ENCODE results near the gene WDR72. TPM values are rescaled to one million over a fixed set of nuclear protein-coding genes. Genes with fewer than 3 reads are reported as not detected.

WDR72 gene
- total and polyA plus RNA-seq, 2 of the 13 experiments (the other 11 are each of a cell fraction or from before 2014, with no cell fraction given): 0.21 to 0.60 TPM

DNA sequence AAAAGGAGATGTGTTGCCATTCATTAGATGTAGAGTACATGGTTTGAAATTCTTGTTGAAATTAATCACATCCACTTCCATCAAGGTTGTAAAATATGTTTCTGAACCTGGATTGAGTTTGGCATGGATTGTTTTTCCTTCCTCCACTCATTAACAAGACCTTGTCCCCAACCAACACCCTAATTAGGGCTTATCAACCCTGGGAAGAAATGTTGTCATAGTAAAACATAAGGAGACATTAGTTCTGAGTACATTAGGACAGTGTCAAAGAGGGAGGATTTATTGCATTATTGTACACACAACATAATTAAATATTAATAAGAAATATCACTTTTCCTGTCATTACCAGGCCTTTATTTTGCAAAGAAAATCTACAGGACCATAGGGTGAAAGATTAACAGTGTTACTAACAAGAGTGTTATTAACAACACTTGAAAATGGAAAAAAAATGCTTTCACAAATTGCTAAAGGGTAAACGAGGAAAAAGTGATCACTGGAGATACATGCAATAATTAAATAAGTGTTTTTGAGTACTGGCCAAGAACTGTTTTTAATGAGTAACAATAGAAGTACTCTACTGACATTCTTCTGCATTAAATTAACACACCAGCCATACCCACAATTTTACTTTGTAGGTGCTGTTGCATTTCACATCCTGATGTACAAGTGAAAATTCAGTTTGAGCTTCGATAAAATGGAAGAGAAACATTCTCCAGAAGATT lies 30.4 kb upstream of the WDR72 start (continued):
- TF ChIP-seq, protein P1, sequence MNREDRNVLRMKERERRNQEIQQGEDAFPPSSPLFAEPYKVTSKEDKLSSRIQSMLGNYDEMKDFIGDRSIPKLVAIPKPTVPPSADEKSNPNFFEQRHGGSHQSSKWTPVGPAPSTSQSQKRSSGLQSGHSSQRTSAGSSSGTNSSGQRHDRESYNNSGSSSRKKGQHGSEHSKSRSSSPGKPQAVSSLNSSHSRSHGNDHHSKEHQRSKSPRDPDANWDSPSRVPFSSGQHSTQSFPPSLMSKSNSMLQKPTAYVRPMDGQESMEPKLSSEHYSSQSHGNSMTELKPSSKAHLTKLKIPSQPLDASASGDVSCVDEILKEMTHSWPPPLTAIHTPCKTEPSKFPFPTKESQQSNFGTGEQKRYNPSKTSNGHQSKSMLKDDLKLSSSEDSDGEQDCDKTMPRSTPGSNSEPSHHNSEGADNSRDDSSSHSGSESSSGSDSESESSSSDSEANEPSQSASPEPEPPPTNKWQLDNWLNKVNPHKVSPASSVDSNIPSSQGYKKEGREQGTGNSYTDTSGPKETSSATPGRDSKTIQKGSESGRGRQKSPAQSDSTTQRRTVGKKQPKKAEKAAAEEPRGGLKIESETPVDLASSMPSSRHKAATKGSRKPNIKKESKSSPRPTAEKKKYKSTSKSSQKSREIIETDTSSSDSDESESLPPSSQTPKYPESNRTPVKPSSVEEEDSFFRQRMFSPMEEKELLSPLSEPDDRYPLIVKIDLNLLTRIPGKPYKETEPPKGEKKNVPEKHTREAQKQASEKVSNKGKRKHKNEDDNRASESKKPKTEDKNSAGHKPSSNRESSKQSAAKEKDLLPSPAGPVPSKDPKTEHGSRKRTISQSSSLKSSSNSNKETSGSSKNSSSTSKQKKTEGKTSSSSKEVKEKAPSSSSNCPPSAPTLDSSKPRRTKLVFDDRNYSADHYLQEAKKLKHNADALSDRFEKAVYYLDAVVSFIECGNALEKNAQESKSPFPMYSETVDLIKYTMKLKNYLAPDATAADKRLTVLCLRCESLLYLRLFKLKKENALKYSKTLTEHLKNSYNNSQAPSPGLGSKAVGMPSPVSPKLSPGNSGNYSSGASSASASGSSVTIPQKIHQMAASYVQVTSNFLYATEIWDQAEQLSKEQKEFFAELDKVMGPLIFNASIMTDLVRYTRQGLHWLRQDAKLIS (CRISPR knock-in tag; IDR thresholded peaks at IDR 0.05): no peak
- no peak for TF ChIP-seq ZNF34 (CRISPR knock-in tag; IDR thresholded peaks at IDR 0.05; ENCODE audit: borderline replicate concordance)
- TF ChIP-seq ZNF891 (CRISPR knock-in tag; IDR thresholded peaks at IDR 0.05): no peak

DNA sequence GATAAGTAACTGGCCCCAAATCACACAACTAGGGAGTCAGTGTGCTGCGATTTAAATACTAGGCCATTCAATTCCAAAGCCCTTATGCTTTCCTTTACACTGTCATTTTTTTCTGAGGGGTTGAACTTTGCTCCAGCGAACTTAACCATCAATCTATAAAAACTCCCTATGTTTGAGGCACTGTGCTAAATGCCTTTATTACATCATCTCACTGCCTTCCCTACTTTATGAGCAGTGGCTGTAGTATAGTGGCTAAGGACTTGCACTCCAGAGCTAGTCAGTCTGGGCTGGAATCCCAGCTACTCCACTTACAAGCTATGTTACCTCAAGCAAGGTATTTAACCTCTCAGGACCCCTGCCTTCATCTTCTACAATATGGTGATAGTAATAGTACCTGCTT lies 26.9 kb upstream of the WDR72 start:
- no peaks in the 10 kb centered on the region for H3K9me3 ChIP-seq (ENCODE audit: low read length)
- ATAC-seq: no peak
- H3K4me1 ChIP-seq (ENCODE audit: insufficient read depth, low read length): no peaks in the 10 kb centered on the region
- H4K20me1 ChIP-seq (ENCODE audit: insufficient read depth, low read length): no peaks in the 10 kb centered on the region
- in situ Hi-C loops (cut with HindIII; ENCODE audit: extremely low pct_ligation_motif_present, low pct_unique_long_range_greater_than_20kb): no loop called here
- no peaks in the 10 kb centered on the region for H3K36me3 ChIP-seq (replicated peaks in 1 of 2; ENCODE audit: control insufficient read depth in 1 of 2, insufficient read depth in 2 of 2, low read length in 2 of 2)
- no peak overlapping the region for H3K4me3 ChIP-seq (replicated peaks in 1 of 3; ENCODE audit: insufficient read depth in 1 of 3, low read depth in 2 of 3, low read length in 3 of 3)
- no peak for DNase-seq (ENCODE audit: low spot score)
- POLR2A ChIA-PET: no interaction called here
- 44% methylated on average over 2 of the region's 2 CpGs for WGBS (ENCODE audit: low lambda C conversion rate)
- H3K9ac ChIP-seq (ENCODE audit: insufficient read depth, low read depth, low read length): no peak overlapping the region
- no peak for FAIRE-seq
- no peaks in the 10 kb centered on the region for H3K79me2 ChIP-seq (ENCODE audit: insufficient read depth, low read length)
- intact Hi-C loops (cut with micrococcal nuclease; ENCODE audit: unreplicated experiment): no loop called here
- CTCF ChIA-PET (ENCODE audit: low intra/inter-chr PET ratio, low total read pairs): no interaction called here
- H3K27me3 ChIP-seq (ENCODE audit: control insufficient read depth in 1 of 2, insufficient read depth in 2 of 2, low read length in 2 of 2): 0 out of 5 replicates have a peak, but pooled peaks cover 0 to 4% of the 10 kb centered on the region in 2 experiments
- no peak overlapping the region for H3K27ac ChIP-seq (ENCODE audit: extremely low read length, insufficient read depth, low read length)
- H2AFZ ChIP-seq (ENCODE audit: low read length): no peak overlapping the region
- H3K4me2 ChIP-seq (ENCODE audit: low read depth, low read length): no peak overlapping the region
- no TSS peak for BruUV-seq (replicated peaks)
- TF ChIP-seq, protein P2, sequence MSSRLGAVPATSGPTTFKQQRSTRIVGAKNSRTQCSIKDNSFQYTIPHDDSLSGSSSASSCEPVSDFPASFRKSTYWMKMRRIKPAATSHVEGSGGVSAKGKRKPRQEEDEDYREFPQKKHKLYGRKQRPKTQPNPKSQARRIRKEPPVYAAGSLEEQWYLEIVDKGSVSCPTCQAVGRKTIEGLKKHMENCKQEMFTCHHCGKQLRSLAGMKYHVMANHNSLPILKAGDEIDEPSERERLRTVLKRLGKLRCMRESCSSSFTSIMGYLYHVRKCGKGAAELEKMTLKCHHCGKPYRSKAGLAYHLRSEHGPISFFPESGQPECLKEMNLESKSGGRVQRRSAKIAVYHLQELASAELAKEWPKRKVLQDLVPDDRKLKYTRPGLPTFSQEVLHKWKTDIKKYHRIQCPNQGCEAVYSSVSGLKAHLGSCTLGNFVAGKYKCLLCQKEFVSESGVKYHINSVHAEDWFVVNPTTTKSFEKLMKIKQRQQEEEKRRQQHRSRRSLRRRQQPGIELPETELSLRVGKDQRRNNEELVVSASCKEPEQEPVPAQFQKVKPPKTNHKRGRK (CRISPR knock-in tag; IDR thresholded peaks at IDR 0.05): no peak
- TF ChIP-seq ZNF780A (CRISPR knock-in tag; IDR thresholded peaks at IDR 0.05) (no peak), JDP2 (CRISPR knock-in tag; IDR thresholded peaks at IDR 0.05; ENCODE audit: borderline replicate concordance) (no peak), ZNF792 (CRISPR knock-in tag; IDR thresholded peaks at IDR 0.05) (no peak)
- TF ChIP-seq, protein P3, sequence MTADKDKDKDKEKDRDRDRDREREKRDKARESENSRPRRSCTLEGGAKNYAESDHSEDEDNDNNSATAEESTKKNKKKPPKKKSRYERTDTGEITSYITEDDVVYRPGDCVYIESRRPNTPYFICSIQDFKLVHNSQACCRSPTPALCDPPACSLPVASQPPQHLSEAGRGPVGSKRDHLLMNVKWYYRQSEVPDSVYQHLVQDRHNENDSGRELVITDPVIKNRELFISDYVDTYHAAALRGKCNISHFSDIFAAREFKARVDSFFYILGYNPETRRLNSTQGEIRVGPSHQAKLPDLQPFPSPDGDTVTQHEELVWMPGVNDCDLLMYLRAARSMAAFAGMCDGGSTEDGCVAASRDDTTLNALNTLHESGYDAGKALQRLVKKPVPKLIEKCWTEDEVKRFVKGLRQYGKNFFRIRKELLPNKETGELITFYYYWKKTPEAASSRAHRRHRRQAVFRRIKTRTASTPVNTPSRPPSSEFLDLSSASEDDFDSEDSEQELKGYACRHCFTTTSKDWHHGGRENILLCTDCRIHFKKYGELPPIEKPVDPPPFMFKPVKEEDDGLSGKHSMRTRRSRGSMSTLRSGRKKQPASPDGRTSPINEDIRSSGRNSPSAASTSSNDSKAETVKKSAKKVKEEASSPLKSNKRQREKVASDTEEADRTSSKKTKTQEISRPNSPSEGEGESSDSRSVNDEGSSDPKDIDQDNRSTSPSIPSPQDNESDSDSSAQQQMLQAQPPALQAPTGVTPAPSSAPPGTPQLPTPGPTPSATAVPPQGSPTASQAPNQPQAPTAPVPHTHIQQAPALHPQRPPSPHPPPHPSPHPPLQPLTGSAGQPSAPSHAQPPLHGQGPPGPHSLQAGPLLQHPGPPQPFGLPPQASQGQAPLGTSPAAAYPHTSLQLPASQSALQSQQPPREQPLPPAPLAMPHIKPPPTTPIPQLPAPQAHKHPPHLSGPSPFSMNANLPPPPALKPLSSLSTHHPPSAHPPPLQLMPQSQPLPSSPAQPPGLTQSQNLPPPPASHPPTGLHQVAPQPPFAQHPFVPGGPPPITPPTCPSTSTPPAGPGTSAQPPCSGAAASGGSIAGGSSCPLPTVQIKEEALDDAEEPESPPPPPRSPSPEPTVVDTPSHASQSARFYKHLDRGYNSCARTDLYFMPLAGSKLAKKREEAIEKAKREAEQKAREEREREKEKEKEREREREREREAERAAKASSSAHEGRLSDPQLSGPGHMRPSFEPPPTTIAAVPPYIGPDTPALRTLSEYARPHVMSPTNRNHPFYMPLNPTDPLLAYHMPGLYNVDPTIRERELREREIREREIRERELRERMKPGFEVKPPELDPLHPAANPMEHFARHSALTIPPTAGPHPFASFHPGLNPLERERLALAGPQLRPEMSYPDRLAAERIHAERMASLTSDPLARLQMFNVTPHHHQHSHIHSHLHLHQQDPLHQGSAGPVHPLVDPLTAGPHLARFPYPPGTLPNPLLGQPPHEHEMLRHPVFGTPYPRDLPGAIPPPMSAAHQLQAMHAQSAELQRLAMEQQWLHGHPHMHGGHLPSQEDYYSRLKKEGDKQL (CRISPR knock-in tag; IDR thresholded peaks at IDR 0.05; ENCODE audit: low read depth): no peak
- TF ChIP-seq, protein P4, sequence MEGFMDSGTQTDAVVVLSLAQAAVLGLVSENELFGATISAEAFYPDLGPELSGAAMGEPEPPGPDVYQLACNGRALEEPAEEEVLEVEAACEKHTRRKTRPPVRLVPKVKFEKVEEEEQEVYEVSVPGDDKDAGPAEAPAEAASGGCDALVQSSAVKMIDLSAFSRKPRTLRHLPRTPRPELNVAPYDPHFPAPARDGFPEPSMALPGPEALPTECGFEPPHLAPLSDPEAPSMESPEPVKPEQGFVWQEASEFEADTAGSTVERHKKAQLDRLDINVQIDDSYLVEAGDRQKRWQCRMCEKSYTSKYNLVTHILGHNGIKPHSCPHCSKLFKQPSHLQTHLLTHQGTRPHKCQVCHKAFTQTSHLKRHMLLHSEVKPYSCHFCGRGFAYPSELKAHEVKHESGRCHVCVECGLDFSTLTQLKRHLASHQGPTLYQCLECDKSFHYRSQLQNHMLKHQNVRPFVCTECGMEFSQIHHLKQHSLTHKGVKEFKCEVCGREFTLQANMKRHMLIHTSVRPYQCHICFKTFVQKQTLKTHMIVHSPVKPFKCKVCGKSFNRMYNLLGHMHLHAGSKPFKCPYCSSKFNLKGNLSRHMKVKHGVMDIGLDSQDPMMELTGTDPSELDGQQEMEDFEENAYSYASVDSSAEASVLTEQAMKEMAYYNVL (CRISPR knock-in tag; IDR thresholded peaks at IDR 0.05; ENCODE audit: borderline replicate concordance): no peak

Measured in HepG2 (cell line).